GM18870 (cell line): ENCODE measurements around the gene TP53I11.

ENCODE experiments used
- ATAC-seq: cut with Tn5 transposase; IDR thresholded peaks from one replicate; pipeline ENCODE4 v1.9.1; 2021; ENCODE audit warnings: moderate library complexity; ENCODE audit not compliant: unreplicated experiment

Gene TP53I11

DNA sequence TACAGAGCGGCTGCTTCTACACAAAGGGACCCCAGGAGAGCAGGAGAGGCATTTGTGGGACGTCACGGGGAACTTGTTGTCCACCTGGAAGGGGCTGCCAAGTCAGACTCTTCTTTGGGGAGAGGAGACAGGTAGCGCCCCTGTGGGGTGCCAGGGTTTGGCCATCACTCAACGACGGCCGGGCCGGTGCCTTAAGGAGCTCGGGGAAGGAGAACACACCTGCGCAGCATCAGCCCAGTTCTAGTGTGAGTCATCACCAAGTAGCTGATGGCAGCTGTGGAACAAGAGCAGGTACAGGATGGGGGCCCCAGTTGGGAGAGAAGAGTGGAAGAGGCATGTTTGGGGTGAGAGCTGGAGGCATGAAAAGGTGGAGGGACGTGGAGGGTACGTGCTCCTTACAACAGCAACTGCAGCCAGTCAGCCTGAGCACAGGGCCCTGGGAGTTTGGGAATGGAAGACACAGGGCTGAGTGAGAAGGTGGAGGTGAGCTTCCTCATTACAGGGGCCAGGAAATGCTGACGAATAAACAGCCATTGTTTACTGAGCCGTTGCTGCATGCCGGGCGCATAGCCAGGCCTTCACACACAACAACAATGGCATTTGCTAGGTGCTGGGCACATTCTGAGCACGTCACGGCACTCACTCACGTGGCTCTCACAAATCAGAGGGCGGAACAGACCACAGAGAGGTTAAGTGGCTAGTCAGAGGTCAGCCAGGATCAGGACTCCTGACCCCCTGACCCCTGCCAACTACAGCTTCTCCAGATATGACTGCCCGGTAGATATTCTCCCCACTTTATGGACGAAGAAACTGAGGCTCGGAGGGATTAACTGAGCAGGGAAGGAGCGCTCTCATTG is 29.1 kb upstream of the TP53I11 start:
- ATAC-seq = no peak

DNA sequence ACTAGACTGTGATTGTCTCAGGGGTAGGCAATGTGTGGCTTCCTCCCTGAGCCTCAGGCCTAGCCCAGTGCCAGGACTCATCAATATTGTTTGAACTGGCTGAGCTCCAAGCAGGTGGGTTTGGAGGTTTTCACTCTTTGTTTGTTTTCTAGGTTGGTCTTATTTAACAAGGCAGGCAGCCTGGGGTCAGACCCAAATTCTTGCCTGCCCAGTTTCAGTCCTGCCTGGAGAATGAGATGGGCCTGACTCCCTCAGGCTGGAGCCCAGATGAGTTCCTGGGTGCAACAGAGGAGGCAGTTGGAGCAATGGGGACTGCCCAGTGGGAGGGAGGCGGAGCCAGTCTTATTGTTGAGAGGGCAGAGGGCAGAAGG is 28.3 kb upstream of the TP53I11 start:
- ATAC-seq = no peak

DNA sequence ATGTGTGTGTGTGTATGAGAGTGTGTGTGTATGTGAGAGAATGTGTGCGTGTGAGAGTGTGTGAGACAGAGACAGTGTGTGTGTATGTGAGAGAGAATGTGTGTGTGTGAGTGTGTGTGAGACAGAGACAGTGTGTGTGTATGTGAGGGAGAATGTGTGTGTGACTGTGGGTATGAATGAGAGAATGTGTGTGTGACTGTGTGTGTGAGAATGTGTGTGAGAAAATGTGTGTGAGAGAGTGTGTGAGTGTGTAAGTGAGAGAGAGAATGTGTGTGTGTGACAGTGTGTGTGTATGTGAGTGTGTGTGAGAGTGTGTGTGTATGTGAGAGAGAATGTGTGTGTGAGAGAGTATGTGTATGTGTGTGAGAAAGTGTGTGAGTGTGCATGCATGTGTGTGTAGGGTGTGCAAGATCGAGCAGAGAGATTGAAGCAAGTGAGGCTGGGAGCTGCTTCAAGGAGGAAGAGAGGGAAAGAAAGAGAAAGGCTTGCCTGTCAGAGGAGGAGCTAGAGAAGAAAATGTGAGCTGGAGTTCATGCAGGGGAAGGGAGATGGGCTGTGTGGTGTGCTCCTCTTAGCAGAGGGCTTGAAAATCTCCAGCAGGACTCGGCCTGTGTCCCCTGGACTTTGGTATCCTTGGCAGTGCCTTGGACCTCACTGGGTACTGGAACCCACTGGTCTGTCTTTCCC is 27.7 kb upstream of the TP53I11 start:
- no peak for ATAC-seq

DNA sequence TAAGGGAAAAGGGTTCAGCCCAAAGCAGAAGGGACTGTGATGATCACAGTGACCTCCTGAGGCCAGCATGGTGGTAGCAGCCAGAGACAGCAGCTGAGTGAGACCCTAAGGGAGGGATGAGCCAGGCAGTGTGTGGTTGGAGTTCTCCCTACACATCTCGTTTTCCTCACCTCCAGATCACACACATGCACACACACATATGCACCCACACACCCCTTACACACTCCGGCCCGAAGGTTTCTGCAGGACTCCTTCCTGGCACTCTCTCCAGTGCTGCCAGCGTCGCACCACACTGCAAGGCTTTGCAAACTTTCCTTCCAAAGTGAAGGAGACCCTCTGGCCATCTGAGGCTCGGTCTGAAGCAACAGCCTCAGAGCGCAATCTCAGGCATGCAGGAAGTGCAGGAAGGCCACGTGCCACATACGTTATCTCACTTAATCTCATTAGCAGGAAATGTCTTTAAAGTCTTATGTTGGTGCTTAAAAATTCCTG is 26.9 kb upstream of the TP53I11 start:
- ATAC-seq = no peak

DNA sequence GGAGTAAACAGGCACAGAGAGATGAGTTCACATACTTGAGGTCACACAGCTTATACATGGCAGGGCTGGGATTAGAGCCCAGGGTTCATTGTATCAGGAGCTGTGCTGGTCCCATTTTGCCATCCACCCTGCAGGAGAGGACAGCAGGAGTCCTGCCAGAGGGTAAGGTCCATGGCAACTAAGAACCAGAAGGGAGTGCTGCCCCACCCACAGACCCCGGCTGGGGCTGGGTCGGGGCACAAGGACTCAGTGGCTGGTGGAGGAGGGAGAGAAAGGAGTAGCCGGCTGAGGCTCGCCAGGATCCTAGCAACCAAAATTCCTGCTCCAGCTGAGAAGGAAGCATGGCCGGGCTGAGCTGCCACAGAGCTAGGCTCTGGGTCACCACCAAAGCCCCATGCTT is 25.9 kb upstream of the TP53I11 start:
- ATAC-seq = no peak

GRCh38 chr11:44974402-44975000 is 23.8 kb upstream of the TP53I11 start:
- ATAC-seq = no peak

- ATAC-seq = no peak
Observed at GRCh38 chr11:44973632-44974401, 23.1 kb upstream of the TP53I11 start.

DNA sequence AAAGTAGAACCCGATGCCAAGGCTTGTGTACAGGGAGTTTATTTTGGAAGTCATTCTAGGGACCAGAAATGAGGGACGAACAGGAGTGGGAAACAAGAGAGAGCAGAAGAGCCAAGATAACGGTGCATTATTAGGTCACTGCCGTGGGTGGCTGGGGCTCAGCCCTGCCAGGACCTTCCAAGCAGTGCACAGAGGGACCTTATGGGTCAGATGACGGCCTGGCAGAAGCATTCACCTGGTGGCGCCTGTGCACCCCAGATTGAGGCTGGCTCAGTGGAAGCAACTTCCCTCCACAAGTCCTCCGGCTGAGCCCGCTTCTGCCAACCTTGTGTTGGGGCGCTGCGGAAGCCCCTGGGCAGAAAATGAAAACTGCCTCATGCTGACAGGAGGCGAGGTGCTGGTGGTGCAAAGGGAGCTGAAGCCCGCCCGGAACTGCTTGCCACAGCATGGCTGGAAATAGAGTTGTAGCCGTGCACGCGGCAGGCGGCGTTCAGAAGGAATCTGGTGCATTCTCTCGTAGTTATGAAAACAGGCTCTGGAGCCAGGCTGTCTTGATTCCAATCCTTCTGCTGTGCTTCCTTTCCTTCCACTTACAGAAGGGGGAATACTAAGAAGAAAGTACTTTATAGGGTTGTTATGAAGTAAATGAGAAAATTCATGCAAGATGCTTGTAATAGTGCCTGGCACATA is 22.2 kb upstream of the TP53I11 start:
- ATAC-seq = no peak

DNA sequence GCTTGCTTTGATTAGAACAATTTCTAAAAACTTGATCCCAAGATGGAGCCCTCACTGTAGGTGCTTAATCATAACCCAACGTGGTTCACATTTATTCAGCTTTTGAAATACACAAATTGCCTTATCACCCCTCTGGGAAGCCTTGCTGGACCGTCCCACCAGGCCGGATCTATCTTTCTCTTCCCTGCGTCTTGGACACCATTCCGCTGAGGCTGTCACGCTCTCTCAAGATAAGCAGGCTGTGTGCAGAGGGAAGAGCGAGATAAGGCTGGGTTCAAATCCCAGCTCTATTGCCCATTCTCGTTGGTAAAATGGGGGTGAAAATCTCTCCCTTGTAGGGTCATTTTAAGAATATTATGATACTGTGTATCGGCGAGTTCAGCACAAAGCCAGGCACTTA is 20.5 kb upstream of the TP53I11 start:
- no peak for ATAC-seq

- ATAC-seq = no peak
Observed at GRCh38 chr11:44970293-44970692, 19.6 kb upstream of the TP53I11 start.

GRCh38 chr11:44969651-44970252 is 19.1 kb upstream of the TP53I11 start:
- no peak for ATAC-seq

DNA sequence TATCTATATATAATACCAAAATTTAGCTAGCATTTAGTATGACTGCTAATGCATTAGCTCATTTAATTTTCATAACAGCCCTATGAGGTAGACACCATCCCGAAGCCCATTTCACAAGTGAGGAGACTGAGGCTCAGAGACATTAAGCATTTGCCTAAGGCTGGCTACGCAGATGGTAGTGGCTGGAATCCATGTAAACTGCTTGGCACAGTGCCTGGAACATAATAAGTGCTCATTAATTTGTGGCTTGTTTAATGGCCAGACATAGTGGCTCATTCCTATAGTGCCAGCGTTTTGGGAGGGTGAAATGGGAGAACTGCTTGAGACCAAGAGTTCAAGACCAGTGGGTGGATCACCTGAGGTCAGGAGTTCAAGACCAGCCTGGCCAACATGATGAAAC is 17.8 kb upstream of the TP53I11 start:
- ATAC-seq = no peak

DNA sequence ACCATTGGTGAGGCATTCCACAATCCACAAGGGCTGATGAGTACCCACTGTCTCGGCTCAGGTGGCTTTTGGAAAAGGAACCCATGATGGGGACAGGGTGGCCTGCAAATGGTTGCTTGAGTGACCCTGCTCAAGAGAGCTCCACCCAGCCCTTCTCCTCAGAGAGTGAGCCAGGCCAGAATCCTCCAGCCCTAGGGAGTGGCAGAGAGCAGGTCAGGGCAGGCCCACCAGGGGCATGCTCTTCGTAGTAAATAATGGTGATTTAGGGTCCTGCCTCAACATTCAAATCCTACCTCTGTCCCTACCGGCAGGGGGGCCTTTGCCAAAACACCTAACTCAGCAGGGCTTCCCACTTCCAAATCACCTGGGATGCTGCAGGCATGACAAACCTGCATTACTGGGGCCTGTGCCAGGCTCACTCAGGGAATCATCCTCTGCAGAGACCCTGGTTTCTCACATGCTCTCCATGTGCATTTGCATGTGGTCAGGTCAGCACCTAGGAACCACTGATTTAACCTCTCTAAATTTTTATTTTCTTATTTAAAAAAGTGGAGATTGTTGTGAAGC is 17.3 kb upstream of the TP53I11 start:
- ATAC-seq = no peak

DNA sequence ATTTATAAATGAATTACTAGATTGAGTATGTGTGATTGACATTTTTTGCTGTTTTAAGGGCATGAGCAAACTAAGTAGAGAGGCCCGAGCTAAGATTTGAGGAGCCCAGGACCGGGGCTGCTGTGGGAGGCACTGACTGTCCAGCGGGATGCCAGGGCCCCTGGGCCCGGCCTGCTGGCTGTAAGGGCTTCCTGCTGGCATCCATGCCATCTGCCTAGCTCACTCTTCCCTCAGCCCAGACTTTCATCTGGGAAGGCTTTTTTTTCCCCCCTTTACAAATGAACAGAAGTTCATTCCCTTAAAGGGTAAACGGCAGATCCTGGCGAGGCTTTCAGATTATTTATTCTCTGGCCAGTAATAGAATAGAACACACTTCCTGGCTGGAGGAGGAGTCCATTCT is 16.0 kb upstream of the TP53I11 start:
- ATAC-seq = no peak

DNA sequence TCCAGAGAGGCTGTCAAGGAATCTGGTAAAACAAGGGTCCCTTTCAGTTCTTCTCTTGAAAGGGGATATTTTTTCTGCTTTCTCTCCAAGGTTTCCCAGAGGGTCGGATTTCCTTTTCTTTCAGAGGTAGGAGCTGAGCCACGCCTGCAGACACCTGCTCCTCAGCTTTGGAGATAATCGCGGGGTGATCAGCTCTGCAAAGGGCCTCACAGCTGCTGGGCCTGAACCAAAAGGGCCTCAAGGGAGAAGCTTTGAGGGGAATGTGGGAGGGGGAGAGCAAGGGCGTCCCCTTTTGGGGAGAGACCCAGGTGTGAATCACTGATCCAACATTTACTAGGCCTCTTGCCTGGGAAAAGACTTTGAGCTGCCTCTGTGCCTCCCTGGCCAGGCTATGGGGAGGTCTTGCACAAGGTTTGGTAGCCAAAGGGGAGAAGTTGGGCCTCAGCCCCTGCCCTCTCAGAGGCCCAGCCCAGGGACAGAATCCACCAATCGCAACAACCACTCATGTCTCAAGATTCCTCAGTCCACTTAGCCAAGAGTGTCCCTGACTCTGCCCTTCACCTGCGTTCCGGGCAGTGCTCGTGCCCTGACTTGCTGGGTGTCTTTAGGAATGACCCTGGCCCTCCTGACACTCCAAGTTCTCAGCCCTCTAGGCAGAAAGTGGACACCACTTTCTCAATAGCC is 14.0 kb upstream of the TP53I11 start:
- ATAC-seq = no peak

- ATAC-seq = no peak
Observed at GRCh38 chr11:44963948-44964347, 13.3 kb upstream of the TP53I11 start.

- ATAC-seq = no peak
Observed at GRCh38 chr11:44963136-44963535, 12.5 kb upstream of the TP53I11 start.

GRCh38 chr11:44962464-44962863 is 11.8 kb upstream of the TP53I11 start:
- ATAC-seq = no peak

- ATAC-seq = no peak
Observed at GRCh38 chr11:44960200-44960845, 9.6 kb upstream of the TP53I11 start.
